ENCODE results near the gene SLC16A6. TPM values are rescaled to one million over a fixed set of nuclear protein-coding genes. Genes with fewer than 3 reads are reported as not detected.
"Not testable (repeated sequence)": the region's sequence is repeated elsewhere in the genome, so short reads cannot be mapped to it uniquely, and the experiment has no call there.

Gene SLC16A6
- total RNA-seq, 2 experiments from 2014 or later: 5.6 to 6.8 TPM

GRCh38 chr17:68248891-68249290 is 42.0 kb downstream of the SLC16A6 start:
- Mint-ChIP-seq H3K4me1 (peaks cover 51% of the 10 kb centered on the region), H3K27ac (peak overlapping the region; percentile 87), H3K27me3 (no peaks in the 10 kb centered on the region), H3K4me3 (peak overlapping the region; percentile 91), H3K36me3 (ENCODE audit: low read depth) (peaks cover 41% of the 10 kb centered on the region), H3K9me3 (no peaks in the 10 kb centered on the region)
- CTCF ChIA-PET: interaction anchor here (0.6 to 3.5 kb wide), 10 partner anchors 10 to 428 kb away, joined by 3 to 23 read pairs (median 3); no protein-coding TSS in a partner anchor
- DNase-seq: no peak
- POLR2A ChIA-PET: interaction anchor here (0.8 kb wide), 1 partner anchor 43 kb away, joined by 4 read pairs; no protein-coding TSS in a partner anchor

- Mint-ChIP-seq H3K27me3 (no peaks in the 10 kb centered on the region), H3K4me3 (peak overlapping the region; percentile 91), H3K27ac (peak overlapping the region; percentile 87), H3K4me1 (peaks cover 48% of the 10 kb centered on the region), H3K9me3 (no peaks in the 10 kb centered on the region), H3K36me3 (ENCODE audit: low read depth) (peaks cover 37% of the 10 kb centered on the region)
- ChIA-PET CTCF (interaction anchor here (0.6 to 3.5 kb wide), 11 partner anchors 11 to 214 kb away, joined by 3 to 23 read pairs (median 4); no protein-coding TSS in a partner anchor), POLR2A (interaction anchor here (0.8 to 1.4 kb wide), 2 partner anchors 10 to 42 kb away, joined by 4 to 7 read pairs; no protein-coding TSS in a partner anchor)
- peak; percentile 59 for DNase-seq
Measured at GRCh38 chr17:68248199-68248825, 42.6 kb downstream of the SLC16A6 start.

GRCh38 chr17:68247445-68248198 is 43.3 kb downstream of the SLC16A6 start, which contains the start of gene AMZ2:
Gene AMZ2 (plus strand): TSS chr17:68248043. CDS start chr17:68250188, 2,145 bp downstream.
- ChIA-PET CTCF (interaction anchor here (0.6 to 3.5 kb wide), 9 partner anchors 10 to 255 kb away, joined by 3 to 23 read pairs (median 4); no protein-coding TSS in a partner anchor), POLR2A (interaction anchor here (1.4 kb wide), 1 partner anchor 10 kb away, joined by 7 read pairs; no protein-coding TSS in a partner anchor)
- Mint-ChIP-seq H3K4me3 (peak within 1 kb of the TSS; percentile 91), H3K27ac (peak within 1 kb of the TSS; percentile 87), H3K36me3 (ENCODE audit: low read depth) (peaks cover 31% of the 10 kb centered on the region), H3K27me3 (no peaks in the 10 kb centered on the region), H3K4me1 (peaks cover 42% of the 10 kb centered on the region), H3K9me3 (no peaks in the 10 kb centered on the region)
- DNase-seq: peak; percentile 94

- Mint-ChIP-seq H3K27me3 (no peaks in the 10 kb centered on the region), H3K27ac (peak overlapping the region; percentile 87), H3K36me3 (ENCODE audit: low read depth) (peaks cover 22% of the 10 kb centered on the region), H3K9me3 (no peaks in the 10 kb centered on the region), H3K4me3 (peak overlapping the region; percentile 91), H3K4me1 (peaks cover 41% of the 10 kb centered on the region)
- DNase-seq: no peak
- CTCF ChIA-PET: interaction anchor here (0.8 to 3.5 kb wide), 6 partner anchors 9 to 256 kb away, joined by 3 to 23 read pairs (median 4); no protein-coding TSS in a partner anchor
- POLR2A ChIA-PET: interaction anchor here (1.4 kb wide), 1 partner anchor 8 kb away, joined by 7 read pairs; no protein-coding TSS in a partner anchor
Measured at GRCh38 chr17:68246271-68247028, 44.5 kb downstream of the SLC16A6 start.

GRCh38 chr17:68239632-68240366 is 51.1 kb downstream of the SLC16A6 start:
- DNase-seq: no peak
- H3K4me1 Mint-ChIP-seq: peaks cover 58% of the 10 kb centered on the region
- H3K9me3 Mint-ChIP-seq: no peaks in the 10 kb centered on the region
- ChIA-PET POLR2A (no interaction called here), CTCF (interaction anchor here (1.1 kb wide), 1 partner anchor 10 kb away, joined by 3 read pairs; no protein-coding TSS in a partner anchor)
- peak overlapping the region; percentile 70 for H3K4me3 Mint-ChIP-seq
- no peaks in the 10 kb centered on the region for H3K27me3 Mint-ChIP-seq
- peak overlapping the region; percentile 98 for H3K27ac Mint-ChIP-seq
- H3K36me3 Mint-ChIP-seq (ENCODE audit: low read depth): peaks cover 18% of the 10 kb centered on the region

- H3K4me3 Mint-ChIP-seq: peak overlapping the region; percentile 70
- peak; percentile 58 for DNase-seq
- ChIA-PET POLR2A (interaction anchor here (0.7 to 1.8 kb wide), 2 partner anchors 9 to 786 kb away, joined by 4 to 7 read pairs; partner anchors contain the start of gene AMZ2), CTCF (interaction anchor here (1.1 to 2.8 kb wide), 2 partner anchors 11 to 33 kb away, joined by 3 to 10 read pairs; no protein-coding TSS in a partner anchor)
- no peaks in the 10 kb centered on the region for H3K27me3 Mint-ChIP-seq
- peaks cover 18% of the 10 kb centered on the region for H3K36me3 Mint-ChIP-seq (ENCODE audit: low read depth)
- H3K27ac Mint-ChIP-seq: peak overlapping the region; percentile 98
- H3K4me1 Mint-ChIP-seq: peaks cover 59% of the 10 kb centered on the region
- H3K9me3 Mint-ChIP-seq: no peaks in the 10 kb centered on the region
Measured at GRCh38 chr17:68238871-68239253, 52.1 kb downstream of the SLC16A6 start.

- Mint-ChIP-seq H3K36me3 (ENCODE audit: low read depth) (peaks cover 18% of the 10 kb centered on the region), H3K27ac (peak overlapping the region; percentile 98), H3K4me1 (peaks cover 56% of the 10 kb centered on the region), H3K27me3 (no peaks in the 10 kb centered on the region), H3K4me3 (peak overlapping the region; percentile 70), H3K9me3 (no peaks in the 10 kb centered on the region)
- ChIA-PET POLR2A (interaction anchor here (0.6 to 1.8 kb wide), 2 partner anchors 9 to 199 kb away, joined by 3 to 7 read pairs; partner anchors contain the start of gene AMZ2), CTCF (interaction anchor here (1.0 to 2.8 kb wide), 4 partner anchors 9 to 33 kb away, joined by 3 to 10 read pairs (median 6); partner anchors contain the start of gene AMZ2)
- DNase-seq: peak; percentile 60
Measured at GRCh38 chr17:68238164-68238870, 52.6 kb downstream of the SLC16A6 start.

GRCh38 chr17:68237369-68238163 is 53.4 kb downstream of the SLC16A6 start:
- peak overlapping the region; percentile 98 for H3K27ac Mint-ChIP-seq
- peaks cover 62% of the 10 kb centered on the region for H3K4me1 Mint-ChIP-seq
- peak overlapping the region; percentile 70 for H3K4me3 Mint-ChIP-seq
- peaks cover 18% of the 10 kb centered on the region for H3K36me3 Mint-ChIP-seq (ENCODE audit: low read depth)
- H3K9me3 Mint-ChIP-seq, H3K27me3 Mint-ChIP-seq: not testable (repeated sequence)
- POLR2A ChIA-PET: interaction anchor here (0.6 to 1.8 kb wide), 2 partner anchors 10 to 200 kb away, joined by 3 to 7 read pairs; partner anchors contain the start of gene AMZ2
- DNase-seq: peak; percentile 65
- CTCF ChIA-PET: interaction anchor here (1.0 to 2.8 kb wide), 4 partner anchors 10 to 32 kb away, joined by 3 to 10 read pairs (median 6); partner anchors contain the start of gene AMZ2

GRCh38 chr17:68235336-68235791 is 55.6 kb downstream of the SLC16A6 start:
- peaks cover 12% of the 10 kb centered on the region for H3K36me3 Mint-ChIP-seq (ENCODE audit: low read depth)
- H3K9me3 Mint-ChIP-seq, H3K27me3 Mint-ChIP-seq, DNase-seq, POLR2A ChIA-PET, H3K4me3 Mint-ChIP-seq: not testable (repeated sequence)
- peaks cover 52% of the 10 kb centered on the region for H3K4me1 Mint-ChIP-seq
- CTCF ChIA-PET: interaction anchor here (1.2 to 1.9 kb wide), 3 partner anchors 12 to 227 kb away, joined by 3 to 5 read pairs (median 3); partner anchors contain the start of gene AMZ2
- H3K27ac Mint-ChIP-seq: peak overlapping the region; percentile 5

- H3K9me3 Mint-ChIP-seq; POLR2A ChIA-PET; H3K4me3 Mint-ChIP-seq; H3K36me3 Mint-ChIP-seq (ENCODE audit: low read depth); H3K27me3 Mint-ChIP-seq: not testable (repeated sequence)
- DNase-seq: peak; percentile 18
- Mint-ChIP-seq H3K4me1 (peaks cover 47% of the 10 kb centered on the region), H3K27ac (peak overlapping the region; percentile 64)
- CTCF ChIA-PET: interaction anchor here (0.6 to 2.6 kb wide), 6 partner anchors 13 to 227 kb away, joined by 3 to 11 read pairs (median 4); partner anchors contain the start of gene AMZ2
Measured at GRCh38 chr17:68234726-68235335, 56.1 kb downstream of the SLC16A6 start.

All from activated CD4-positive, alpha-beta T cell treated with anti-CD3 and anti-CD28 coated beads, Interleukin-2, amount 10 ng/mL, durations not matched to agents 7 days and 5 days (primary cell).